Glutamatergic neuron (in vitro differentiated cells): ENCODE measurements around the gene SOWAHD. TPM values are rescaled to one million over a fixed set of nuclear protein-coding genes. Genes with fewer than 3 reads are reported as not detected.
"Not testable (repeated sequence)": the region's sequence is repeated elsewhere in the genome, so short reads cannot be mapped to it uniquely, and the experiment has no call there.

Source experiments
- DNase-seq: peaks from one replicate; pipeline ENCODE4 v3.0.0; 2022
- H3K27ac Mint-ChIP-seq: one replicate; pipeline ENCODE4 v1.8.0; 2020; ENCODE audit warnings: mild to moderate bottlenecking, mixed read lengths, inconsistent platforms; ENCODE audit not compliant: unreplicated experiment
- H3K27me3 Mint-ChIP-seq: one replicate; pipeline ENCODE4 v1.8.0; 2020; ENCODE audit warnings: mild to moderate bottlenecking, moderate library complexity, mixed read lengths, inconsistent platforms; ENCODE audit not compliant: unreplicated experiment
- H3K36me3 Mint-ChIP-seq: one replicate; pipeline ENCODE4 v1.8.0; 2020; ENCODE audit warnings: mild to moderate bottlenecking, mixed read lengths, inconsistent platforms; ENCODE audit not compliant: unreplicated experiment
- H3K4me1 Mint-ChIP-seq: one replicate; pipeline ENCODE4 v1.8.0; 2020; ENCODE audit warnings: mild to moderate bottlenecking, low read depth, mixed read lengths, inconsistent platforms; ENCODE audit not compliant: unreplicated experiment
- H3K4me3 Mint-ChIP-seq: one replicate; pipeline ENCODE4 v1.8.0; 2020; ENCODE audit warnings: mild to moderate bottlenecking, mixed read lengths, inconsistent platforms; ENCODE audit not compliant: unreplicated experiment
- H3K9me3 Mint-ChIP-seq: one replicate; pipeline ENCODE4 v1.8.0; 2020; ENCODE audit warnings: mild to moderate bottlenecking, moderate library complexity, mixed read lengths, inconsistent platforms; ENCODE audit not compliant: unreplicated experiment
- total RNA-seq: library from RNA; stranded (reverse); fragmentation: NEBNext Ultra II Directional; extraction: Animal tissue kit (Norgen Biotek cat#: 25700); gene quantifications from one replicate; pipeline ENCODE4 v1.2.1, GENCODE V29; 2021; ENCODE audit not compliant: unreplicated experiment
- TF ChIP-seq, protein P1 (sequence below): fragments of 200-600 bp; sonication (generic); IDR thresholded peaks from one replicate; pipeline ENCODE4 v1.5.0; 2021; ENCODE audit not compliant: partially characterized antibody, unreplicated experiment

The SOWAHD gene
- total RNA-seq, 1 donor from 2014 or later: not detected

DNA sequence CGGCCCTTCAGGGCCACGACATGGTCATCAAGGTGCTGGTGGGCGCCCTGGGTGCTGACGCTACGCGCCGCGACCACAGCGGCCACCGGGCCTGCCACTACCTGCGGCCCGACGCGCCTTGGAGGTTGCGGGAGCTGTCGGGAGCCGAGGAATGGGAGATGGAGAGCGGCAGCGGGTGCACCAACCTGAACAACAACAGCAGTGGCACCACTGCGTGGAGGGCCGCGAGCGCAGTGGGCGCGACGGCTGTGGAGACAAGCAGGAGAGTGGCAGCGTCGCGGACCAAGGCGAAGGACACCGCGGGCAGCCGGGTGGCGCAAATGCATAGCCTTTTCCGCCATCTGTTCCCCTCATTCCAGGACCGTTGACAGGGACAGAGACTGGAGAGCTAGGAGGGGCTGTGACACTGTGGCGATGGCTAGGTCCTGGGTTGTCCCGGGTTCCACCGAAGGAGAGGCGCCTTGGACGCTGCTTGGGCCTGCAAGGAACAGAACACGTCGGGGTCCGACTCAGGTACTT is 919 bp downstream of the SOWAHD start:
- TF ChIP-seq, protein P1, sequence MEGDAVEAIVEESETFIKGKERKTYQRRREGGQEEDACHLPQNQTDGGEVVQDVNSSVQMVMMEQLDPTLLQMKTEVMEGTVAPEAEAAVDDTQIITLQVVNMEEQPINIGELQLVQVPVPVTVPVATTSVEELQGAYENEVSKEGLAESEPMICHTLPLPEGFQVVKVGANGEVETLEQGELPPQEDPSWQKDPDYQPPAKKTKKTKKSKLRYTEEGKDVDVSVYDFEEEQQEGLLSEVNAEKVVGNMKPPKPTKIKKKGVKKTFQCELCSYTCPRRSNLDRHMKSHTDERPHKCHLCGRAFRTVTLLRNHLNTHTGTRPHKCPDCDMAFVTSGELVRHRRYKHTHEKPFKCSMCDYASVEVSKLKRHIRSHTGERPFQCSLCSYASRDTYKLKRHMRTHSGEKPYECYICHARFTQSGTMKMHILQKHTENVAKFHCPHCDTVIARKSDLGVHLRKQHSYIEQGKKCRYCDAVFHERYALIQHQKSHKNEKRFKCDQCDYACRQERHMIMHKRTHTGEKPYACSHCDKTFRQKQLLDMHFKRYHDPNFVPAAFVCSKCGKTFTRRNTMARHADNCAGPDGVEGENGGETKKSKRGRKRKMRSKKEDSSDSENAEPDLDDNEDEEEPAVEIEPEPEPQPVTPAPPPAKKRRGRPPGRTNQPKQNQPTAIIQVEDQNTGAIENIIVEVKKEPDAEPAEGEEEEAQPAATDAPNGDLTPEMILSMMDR: no peak
- DNase-seq: no peak
- Mint-ChIP-seq H3K9me3 (no peaks in the 10 kb centered on the region), H3K4me3 (no peak overlapping the region), H3K4me1 (peaks cover under 1% of the 10 kb centered on the region), H3K27me3 (no peaks in the 10 kb centered on the region), H3K27ac (no peak overlapping the region), H3K36me3 (no peaks in the 10 kb centered on the region)

DNA sequence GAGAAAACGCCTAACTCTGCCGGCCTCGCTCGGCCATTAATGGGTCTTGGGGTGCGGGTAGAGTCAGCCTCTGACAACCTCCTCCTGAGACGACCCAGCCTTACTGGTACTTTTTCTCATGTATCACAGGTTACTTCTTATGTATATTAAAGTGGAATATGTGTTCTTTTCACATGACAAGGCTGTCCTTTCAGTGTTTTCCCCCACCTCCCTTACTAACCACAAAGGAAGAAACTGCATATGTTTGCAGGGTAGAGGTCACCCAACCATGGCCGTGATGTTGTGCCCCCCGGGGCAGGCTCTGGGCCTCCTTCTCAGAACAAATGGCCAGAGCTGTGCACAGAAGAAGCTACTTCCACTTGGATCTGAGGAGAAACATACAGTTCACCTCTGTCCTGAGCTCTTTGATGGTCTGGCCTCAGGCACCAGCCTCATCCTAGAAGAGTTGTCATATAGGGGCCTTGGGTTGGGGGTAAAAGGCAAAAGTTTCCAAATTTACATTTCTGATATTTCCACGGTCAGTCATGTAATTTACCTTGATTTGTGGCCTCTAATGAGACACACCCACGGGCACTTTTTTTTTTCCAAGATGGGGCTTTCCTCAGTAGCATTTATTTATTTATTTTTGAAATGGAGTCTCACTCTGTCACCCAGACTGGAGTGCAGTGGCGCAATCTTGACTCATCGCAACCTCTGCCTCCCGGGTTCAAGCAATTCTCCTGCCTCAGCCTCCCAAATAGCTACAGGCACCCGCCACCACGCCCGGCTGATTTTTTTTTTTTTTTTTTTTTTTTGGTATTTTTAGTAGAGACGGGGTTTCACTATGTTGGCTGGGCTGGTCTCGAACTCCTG is 1.9 kb downstream of the SOWAHD start:
- Mint-ChIP-seq H3K36me3 (no peaks in the 10 kb centered on the region), H3K27ac (no peak overlapping the region), H3K27me3 (no peaks in the 10 kb centered on the region), H3K4me3 (no peak overlapping the region), H3K4me1 (no peaks in the 10 kb centered on the region), H3K9me3 (no peaks in the 10 kb centered on the region)
- TF ChIP-seq, protein P1: no peak
- no peak for DNase-seq

DNA sequence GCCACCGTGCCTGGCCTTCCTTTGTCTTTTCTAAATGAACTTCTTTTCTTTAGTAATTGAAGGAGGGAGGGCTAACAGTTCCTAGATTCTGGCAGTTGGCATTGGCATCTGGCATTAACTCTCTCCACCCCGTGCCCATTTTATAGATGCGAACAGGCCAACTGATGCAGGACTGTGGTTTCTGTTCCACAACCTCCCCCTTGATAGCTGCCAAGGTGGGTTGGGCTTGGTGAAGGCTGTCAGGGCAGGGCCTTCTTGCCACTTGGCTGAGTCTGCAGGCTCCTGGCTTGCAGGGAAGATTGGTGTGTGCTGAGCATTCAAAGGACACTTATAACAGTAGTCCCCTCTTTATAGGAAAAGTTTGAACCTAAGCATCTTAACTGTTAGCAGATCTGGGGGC is 4.3 kb downstream of the SOWAHD start:
- no peaks in the 10 kb centered on the region for H3K9me3 Mint-ChIP-seq
- H3K4me1 Mint-ChIP-seq: no peaks in the 10 kb centered on the region
- no peak overlapping the region for H3K4me3 Mint-ChIP-seq
- no peaks in the 10 kb centered on the region for H3K27me3 Mint-ChIP-seq
- no peak overlapping the region for H3K27ac Mint-ChIP-seq
- TF ChIP-seq, protein P1: no peak
- no peak for DNase-seq
- H3K36me3 Mint-ChIP-seq: no peaks in the 10 kb centered on the region

DNA sequence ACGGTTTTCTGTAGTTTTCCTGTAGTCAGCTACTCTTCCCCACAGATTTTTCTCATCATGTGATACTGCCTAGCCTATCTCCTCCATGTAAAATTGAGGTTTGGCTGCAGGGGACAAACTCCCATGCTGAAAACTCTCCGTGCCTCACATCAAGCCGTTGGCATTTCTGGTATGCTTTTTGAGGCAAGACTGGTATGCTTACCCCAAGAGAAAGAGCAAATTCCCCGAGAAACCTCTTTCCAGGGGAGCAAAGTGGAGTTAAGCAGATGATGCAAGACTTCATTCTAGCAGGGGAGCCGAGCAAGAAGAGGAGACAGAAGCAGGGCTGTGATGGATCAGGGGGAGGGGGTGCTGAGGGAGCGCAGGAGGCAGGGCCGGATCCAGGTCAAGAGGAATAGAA is 4.8 kb downstream of the SOWAHD start:
- no peaks in the 10 kb centered on the region for H3K4me1 Mint-ChIP-seq
- H3K36me3 Mint-ChIP-seq: no peaks in the 10 kb centered on the region
- TF ChIP-seq, protein P1: no peak
- H3K4me3 Mint-ChIP-seq: no peak overlapping the region
- no peaks in the 10 kb centered on the region for H3K27me3 Mint-ChIP-seq
- H3K9me3 Mint-ChIP-seq: no peaks in the 10 kb centered on the region
- DNase-seq: no peak
- no peak overlapping the region for H3K27ac Mint-ChIP-seq

DNA sequence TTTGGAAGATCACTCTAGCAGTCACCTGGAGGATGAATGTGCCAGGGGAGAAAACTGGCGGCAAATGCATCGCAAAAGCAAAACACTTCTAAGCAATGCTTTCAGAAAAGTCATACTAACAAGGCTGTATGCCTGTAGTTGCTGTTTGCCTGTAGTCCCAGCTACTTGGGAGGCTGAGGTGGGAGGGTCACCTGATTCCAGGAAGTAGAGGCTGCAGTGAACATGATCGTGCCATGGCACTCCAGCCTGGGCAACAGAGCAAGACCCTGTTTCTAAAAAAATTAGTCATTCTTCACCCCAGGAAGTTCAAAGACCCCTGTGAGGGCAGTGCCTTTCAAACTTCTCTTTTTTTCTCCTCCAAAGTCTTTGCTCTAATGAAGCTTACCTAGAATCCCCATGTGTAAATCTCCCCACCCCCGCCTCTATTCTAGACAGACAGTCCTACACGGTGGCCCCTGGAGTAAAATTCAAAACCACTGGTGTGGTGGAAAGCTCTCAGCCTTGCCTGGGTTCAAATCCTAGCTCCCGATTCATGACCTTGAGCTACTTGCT is 5.5 kb downstream of the SOWAHD start:
- Mint-ChIP-seq H3K4me3 (no peak overlapping the region), H3K36me3 (no peaks in the 10 kb centered on the region), H3K9me3 (no peaks in the 10 kb centered on the region), H3K4me1 (no peaks in the 10 kb centered on the region), H3K27ac (no peak overlapping the region), H3K27me3 (no peaks in the 10 kb centered on the region)
- DNase-seq: no peak
- TF ChIP-seq, protein P1: no peak

DNA sequence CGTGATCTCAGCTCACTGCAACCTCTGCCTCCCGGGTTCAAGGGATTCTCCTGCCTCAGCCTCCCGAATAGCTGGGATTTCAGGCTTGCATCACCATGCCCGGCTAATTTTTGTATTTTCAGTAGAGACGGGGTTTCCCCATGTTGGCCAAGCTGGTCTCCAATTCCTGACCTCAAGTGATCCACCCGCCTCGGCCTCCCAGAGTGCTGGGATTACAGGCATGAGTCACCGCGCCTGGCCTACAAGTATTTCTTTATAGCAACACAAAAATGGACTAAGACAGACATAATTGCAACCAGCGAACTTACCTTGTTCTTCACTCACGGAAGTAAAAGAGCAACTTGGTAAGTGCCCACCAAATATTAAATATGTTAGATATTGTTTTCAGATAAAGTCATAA is 10.0 kb downstream of the SOWAHD start:
- H3K27ac Mint-ChIP-seq, H3K4me3 Mint-ChIP-seq, H3K27me3 Mint-ChIP-seq, H3K36me3 Mint-ChIP-seq, H3K4me1 Mint-ChIP-seq, H3K9me3 Mint-ChIP-seq, DNase-seq: not testable (repeated sequence)

DNA sequence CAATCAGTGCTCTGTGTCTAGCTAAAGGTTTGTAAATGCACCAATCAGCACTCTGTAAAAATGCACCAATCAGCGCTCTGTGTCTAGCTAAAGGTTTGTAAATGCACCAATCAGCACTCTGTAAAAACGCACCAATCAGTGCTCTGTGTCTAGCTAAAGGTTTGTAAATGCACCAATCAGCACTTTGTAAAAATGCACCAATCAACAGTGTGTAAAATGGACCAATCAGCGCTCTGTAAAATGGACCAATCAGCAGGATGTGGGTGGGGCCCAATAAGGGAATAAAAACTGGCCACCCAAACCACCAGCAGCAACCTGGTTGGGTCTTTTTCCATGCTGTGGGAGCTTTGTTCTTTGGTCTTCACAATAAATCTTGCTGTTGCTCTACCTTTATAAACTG is 11.0 kb downstream of the SOWAHD start:
- H3K27me3 Mint-ChIP-seq, H3K27ac Mint-ChIP-seq, H3K4me1 Mint-ChIP-seq, H3K36me3 Mint-ChIP-seq, H3K4me3 Mint-ChIP-seq, DNase-seq, H3K9me3 Mint-ChIP-seq: not testable (repeated sequence)
